DND-41 (cell line): ENCODE results near the gene COG5.

Experiments
- ATAC-seq: fragments of 200-7000 bp; cut with Tn5 transposase; 3 replicates; pipeline ENCODE4 v1.9.1; 2021; ENCODE audit warnings: low read depth; ENCODE audit not compliant: insufficient read depth
- DNase-seq: peaks from one replicate; pipeline ENCODE4 v3.0.0-alpha.2; 2020
- H2AFZ ChIP-seq: 2 replicates; pipeline ENCODE4 v1.6.0; 2012; ENCODE audit warnings: low read depth, low read length
- H3K27ac ChIP-seq: 2 replicates; pipeline ENCODE4 v1.5.1; 2012; ENCODE audit warnings: low read length, inconsistent platforms
- H3K27me3 ChIP-seq: fragments of 200-600 bp; sonication (generic); 2 replicates; pipeline ENCODE4 v1.6.0; 2012; ENCODE audit warnings: low read length, mild to moderate bottlenecking, inconsistent platforms; ENCODE audit not compliant: insufficient read depth, poor library complexity
- H3K36me3 ChIP-seq: 2 replicates; pipeline ENCODE4 v1.5.1; 2012; ENCODE audit warnings: low read length, inconsistent platforms; ENCODE audit not compliant: insufficient read depth
- H3K4me1 ChIP-seq: 2 replicates; pipeline ENCODE4 v1.5.1; 2012; ENCODE audit warnings: mild to moderate bottlenecking, low read length; ENCODE audit not compliant: insufficient read depth
- H3K4me2 ChIP-seq: 2 replicates; pipeline ENCODE4 v1.6.0; 2012; ENCODE audit warnings: mild to moderate bottlenecking, moderate library complexity, low read length, inconsistent platforms; ENCODE audit not compliant: insufficient read depth
- H3K4me3 ChIP-seq, 2 experiments: fragments of 200-600 bp in 1 of 2; shearing (Covaris generic) in 1 of 2; 2 replicates each; pipeline ENCODE4 v1.5.1; 2012 to 2016; ENCODE audit warnings: inconsistent platforms in 2 of 2, low read length in 2 of 2, mild to moderate bottlenecking in 2 of 2, low read depth in 1 of 2, moderate library complexity in 1 of 2
- H3K79me2 ChIP-seq: 2 replicates; pipeline ENCODE4 v1.6.0; 2012; ENCODE audit warnings: low read length, inconsistent platforms; ENCODE audit not compliant: insufficient read depth
- H3K9ac ChIP-seq: 2 replicates; pipeline ENCODE4 v1.6.0; 2012; ENCODE audit warnings: low read depth, mild to moderate bottlenecking, inconsistent platforms, low read length, moderate library complexity
- H3K9me3 ChIP-seq: 2 replicates; pipeline ENCODE4 v1.5.1; 2012; ENCODE audit warnings: low read length, moderate library complexity, mild to moderate bottlenecking, inconsistent platforms; ENCODE audit not compliant: insufficient read depth, severe bottlenecking
- H4K20me1 ChIP-seq: 2 replicates; pipeline ENCODE4 v1.6.0; 2012; ENCODE audit warnings: low read length; ENCODE audit not compliant: insufficient read depth
- CTCF ChIP-seq: IDR thresholded peaks from 2 replicates; pipeline ENCODE4 v1.5.1; 2012; ENCODE audit warnings: borderline replicate concordance, low read length, moderate library complexity, mild to moderate bottlenecking; ENCODE audit not compliant: poor library complexity, severe bottlenecking; ENCODE audit errors: extremely low read depth
- EZH2 ChIP-seq: IDR thresholded peaks from 3 replicates; pipeline ENCODE4 v1.6.1; 2012; ENCODE audit warnings: borderline replicate concordance, low read depth, mild to moderate bottlenecking, moderate library complexity, low read length, inconsistent platforms; ENCODE audit not compliant: severe bottlenecking

The COG5 gene

DNA sequence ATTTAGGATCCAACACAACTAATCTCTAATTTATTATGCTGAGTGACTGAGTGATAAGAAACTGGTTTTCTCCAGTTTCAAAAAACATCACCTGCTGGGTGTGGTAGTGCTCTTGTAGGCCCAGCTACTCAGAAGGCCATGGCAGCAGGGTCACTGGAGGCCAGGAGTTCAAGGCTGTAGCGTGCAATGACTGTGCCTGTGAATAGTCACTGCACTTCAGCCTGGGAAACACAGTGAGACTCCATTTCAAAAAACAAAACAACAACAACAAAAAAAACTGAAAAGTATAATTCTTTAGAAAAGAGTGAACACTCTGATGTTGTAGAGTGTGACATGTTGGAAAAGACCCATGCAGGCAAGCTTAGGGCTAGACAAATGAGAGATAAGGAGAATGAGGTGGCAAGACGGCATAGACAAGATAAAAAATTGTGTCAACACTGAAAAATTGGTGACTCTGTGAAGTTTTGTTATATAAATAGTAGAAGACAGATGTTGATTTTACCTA, 243.9 kb downstream of the COG5 start:
- H3K4me3 ChIP-seq, result no peak overlapping the region
- H3K9ac ChIP-seq, result no peak overlapping the region
- no peak for TF ChIP-seq EZH2
- no peak for TF ChIP-seq CTCF
- H2AFZ ChIP-seq, result no peak overlapping the region
- ATAC-seq (no peak), DNase-seq (no peak)
- no peak overlapping the region for H3K27ac ChIP-seq
- H4K20me1 ChIP-seq, result no peaks in the 10 kb centered on the region
- H3K36me3 ChIP-seq, result no peaks in the 10 kb centered on the region; the same call in 1 of the 2 replicates
- no peaks in the 10 kb centered on the region for H3K79me2 ChIP-seq
- no peaks in the 10 kb centered on the region for H3K9me3 ChIP-seq
- no peaks in the 10 kb centered on the region for H3K27me3 ChIP-seq
- no peak overlapping the region for H3K4me2 ChIP-seq
- H3K4me1 ChIP-seq, result no peaks in the 10 kb centered on the region

DNA sequence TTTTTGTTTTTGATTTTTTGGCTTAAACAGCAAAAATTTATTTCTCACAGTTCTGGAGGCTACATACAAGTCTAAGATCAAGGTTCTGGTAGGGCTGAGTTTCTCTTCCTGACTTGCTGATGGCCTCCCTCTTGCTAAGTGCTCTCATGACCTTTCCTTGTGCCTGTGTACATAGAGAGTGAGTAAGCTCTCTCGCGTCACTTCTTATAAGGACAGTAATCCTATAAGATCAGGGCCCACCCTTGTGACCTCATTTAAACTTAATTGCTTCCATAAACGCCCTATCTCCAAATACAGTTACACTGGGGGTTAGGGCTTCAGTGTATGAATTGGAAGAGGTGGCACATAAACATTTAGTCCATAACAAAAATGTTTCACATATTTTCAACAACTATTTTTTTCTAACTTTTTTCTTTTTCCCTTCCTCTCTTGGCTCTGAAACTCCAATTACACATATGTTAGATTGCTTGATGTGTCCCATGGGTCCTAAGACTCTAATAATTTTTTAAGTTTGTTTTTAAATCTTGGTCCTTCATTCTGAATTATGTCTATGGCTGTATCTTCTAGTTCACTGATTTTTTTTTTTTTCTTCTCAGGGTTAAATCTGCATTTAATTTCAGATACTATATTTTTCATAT, 245.1 kb downstream of the COG5 start:
- no peak for DNase-seq
- ATAC-seq, result no peak
- H3K4me3 ChIP-seq, result no peak overlapping the region
- H3K9ac ChIP-seq, result no peak overlapping the region
- no peak for TF ChIP-seq CTCF
- no peak for TF ChIP-seq EZH2
- H3K9me3 ChIP-seq, result no peaks in the 10 kb centered on the region
- H3K27me3 ChIP-seq, result no peaks in the 10 kb centered on the region
- H2AFZ ChIP-seq, result no peak overlapping the region
- H3K36me3 ChIP-seq, result no peaks in the 10 kb centered on the region; the same call in 1 of the 2 replicates
- H3K27ac ChIP-seq, result no peak overlapping the region
- no peaks in the 10 kb centered on the region for H4K20me1 ChIP-seq
- H3K4me1 ChIP-seq, result no peaks in the 10 kb centered on the region
- no peaks in the 10 kb centered on the region for H3K79me2 ChIP-seq
- no peak overlapping the region for H3K4me2 ChIP-seq

- no peak for DNase-seq
- no peaks in the 10 kb centered on the region for H4K20me1 ChIP-seq
- no peaks in the 10 kb centered on the region for H3K27me3 ChIP-seq
- TF ChIP-seq CTCF (no peak), EZH2 (no peak)
- no peaks in the 10 kb centered on the region for H3K79me2 ChIP-seq
- H3K4me1 ChIP-seq, result no peaks in the 10 kb centered on the region
- no peaks in the 10 kb centered on the region for H3K9me3 ChIP-seq
- no peak overlapping the region for H2AFZ ChIP-seq
- no peak overlapping the region for H3K4me2 ChIP-seq
- no peak for ATAC-seq
- H3K9ac ChIP-seq, result no peak overlapping the region
- H3K27ac ChIP-seq, result no peak overlapping the region
- H3K4me3 ChIP-seq, result no peak overlapping the region
- H3K36me3 ChIP-seq, result no peaks in the 10 kb centered on the region; the same call in 1 of the 2 replicates
Observed at GRCh38 chr7:107315716-107316220, 248.0 kb downstream of the COG5 start.
